ENCODE data around the gene SLC27A1. TPM values are rescaled to one million over a fixed set of nuclear protein-coding genes. Genes with fewer than 3 reads are reported as not detected.

Gene SLC27A1
- total and polyA plus RNA-seq, 9 of the 15 experiments (the other 6 are each of a cell fraction or from before 2014, with no cell fraction given) = 0.06 to 3.0 (median 1.1) TPM

GRCh38 chr19:17538684-17539237 lies 68.4 kb downstream of the SLC27A1 start:
- BruUV-seq (replicated peaks) = no TSS peak
- Histone ChIP-seq H3K9ac (ENCODE audit: insufficient read depth in 1 of 2, low read depth in 2 of 2, low read length in 2 of 2) (peak overlapping the region in 1 of 2 experiments; percentile 84; a peak in 2 of 4 replicates), H3K79me2 (ENCODE audit: control insufficient read depth, insufficient read depth, low read length) (no peaks in the 10 kb centered on the region), H4K20me1 (replicated peaks; ENCODE audit: control insufficient read depth, insufficient read depth, low read length) (no peaks in the 10 kb centered on the region), H3K27me3 (ENCODE audit: control insufficient read depth in 2 of 2, insufficient read depth in 2 of 2, low read length in 2 of 2) (peaks cover 4 to 7% of the 10 kb centered on the region in 2 experiments; a peak in 2 of 5 replicates), H3K9me3 (replicated peaks; ENCODE audit: control insufficient read depth, insufficient read depth, low read depth, low read length) (no peaks in the 10 kb centered on the region), H3K27ac (ENCODE audit: extremely low read depth, low read depth, low read length) (no peak overlapping the region), H2AFZ (ENCODE audit: low read depth, low read length) (peak overlapping the region; percentile 93; the same call in 1 of the 2 replicates), H3K9me1 (ENCODE audit: control insufficient read depth, insufficient read depth, low read length) (peaks cover 2% of the 10 kb centered on the region), H3K4me2 (ENCODE audit: insufficient read depth, low read length) (peak overlapping the region; percentile 79), H3K4me3 (peak overlapping the region; percentile 51), H3K36me3 (ENCODE audit: control insufficient read depth, insufficient read depth, low read length) (no peaks in the 10 kb centered on the region), H3K4me1 (replicated peaks in 1 of 2; ENCODE audit: control insufficient read depth in 2 of 2, insufficient read depth in 2 of 2, low read length in 2 of 2) (peaks cover 0 to 30% of the 10 kb centered on the region in 2 experiments; a peak in 3 of 5 replicates)
- WGBS (ENCODE audit: insufficient coverage, low coverage, missing lambda C conversion rate) = 5% methylated on average over 13 of the region's 13 CpGs
- intact Hi-C loops (cut with micrococcal nuclease) = no loop called here
- CTCF ChIA-PET (ENCODE audit: low intra/inter-chr PET ratio) = no interaction called here
- FAIRE-seq = peak; percentile 51
- POLR2A ChIA-PET = no interaction called here
- in situ Hi-C loops (cut with MboI) = no loop called here
- ATAC-seq = peak; percentile 16
- no peak for DNase-seq (ENCODE audit: extremely low read depth in 1 of 4, low spot score in 3 of 4)
- no peak for TF ChIP-seq MYNN (IDR thresholded peaks at IDR 0.05)
- TF ChIP-seq MYNN (CRISPR knock-in tag; IDR thresholded peaks at IDR 0.05) = no peak
- TF ChIP-seq RBM39 (optimal IDR thresholded peaks at IDR 0.05; ENCODE audit: low read depth, low read length) = no peak
- TF ChIP-seq OTX1 (CRISPR knock-in tag; IDR thresholded peaks at IDR 0.05) = 0 out of 2 replicates have a peak, but pooled peaks have one; percentile 37
- peak; percentile 85; the same call in 1 of the 2 replicates for TF ChIP-seq HLTF (IDR thresholded peaks at IDR 0.05)
- no peak for TF ChIP-seq MTA3 (IDR thresholded peaks at IDR 0.05; ENCODE audit: borderline replicate concordance)
- TF ChIP-seq RBM25 (IDR thresholded peaks at IDR 0.05; ENCODE audit: low read depth, low read length, severe bottlenecking) = peak; percentile 81
- no peak for TF ChIP-seq TAF7 (tag; IDR thresholded peaks at IDR 0.05)
- no peak for TF ChIP-seq KLF10 (CRISPR knock-in tag; IDR thresholded peaks at IDR 0.05)
- no peak for TF ChIP-seq ZNF217 (CRISPR knock-in tag; IDR thresholded peaks at IDR 0.05)
- TF ChIP-seq EHMT2 (IDR thresholded peaks at IDR 0.05) = peak; percentile 51
- no peak for TF ChIP-seq ZNF609 (CRISPR knock-in tag; IDR thresholded peaks at IDR 0.05; ENCODE audit: borderline replicate concordance)
- TF ChIP-seq KAT7 (CRISPR knock-in tag; IDR thresholded peaks at IDR 0.05; ENCODE audit: borderline replicate concordance) = 0 out of 2 replicates have a peak, but pooled peaks have one; percentile 12
- peak; percentile 38; the same call in 1 of the 2 replicates for TF ChIP-seq SMARCA5 (IDR thresholded peaks at IDR 0.05)
- TF ChIP-seq ZNF280B (CRISPR knock-in tag; IDR thresholded peaks at IDR 0.05) = no peak
- TF ChIP-seq ZNF512 (tag; IDR thresholded peaks at IDR 0.05) = peak; percentile 97
- no peak for TF ChIP-seq ZNF431 (CRISPR knock-in tag; IDR thresholded peaks at IDR 0.05)
